H1 (cell line): ENCODE data around the gene SLC6A7. TPM values are rescaled to one million over a fixed set of nuclear protein-coding genes. Genes with fewer than 3 reads are reported as not detected.

ENCODE experiments used
- CTCF ChIA-PET: fragments of 300-600 bp; sonication (Branson Sonifier 250); formaldehyde crosslinking; loops from one replicate; lab custom pipeline; 2021; ENCODE audit not compliant: partially characterized antibody; lab: Charles Lee
- POLR2A ChIA-PET: fragments of 300-600 bp; sonication (Branson Sonifier 250); formaldehyde crosslinking; loops from one replicate; lab custom pipeline; 2021; ENCODE audit warnings: inconsistent platforms; ENCODE audit not compliant: partially characterized antibody; lab: Charles Lee
- DNase-seq, 2 experiments: peaks; one replicate each; pipeline versions ENCODE4 v3.0.0 to v3.0.0-alpha.2; 2010 to 2022; ENCODE audit warnings: low spot score in 2 of 2, low read depth in 1 of 2, mixed read lengths in 1 of 2
- FAIRE-seq: peaks from 2 replicates; lab custom pipeline; 2011; peaks lifted over from hg19 to GRCh38; lab: Jason Lieb, UNC
- H2AFZ ChIP-seq: 2 replicates; pipeline ENCODE4 v1.8.1; 2012; ENCODE audit warnings: low read length, inconsistent platforms
- H2AK5ac ChIP-seq: 2 replicates; pipeline ENCODE4 v1.6.1; 2013; ENCODE audit warnings: low read depth, low read length
- H2BK120ac ChIP-seq: replicated peaks from 2 replicates; pipeline ENCODE3; 2013; ENCODE audit warnings: low read depth, low read length, inconsistent platforms
- H2BK12ac ChIP-seq: 2 replicates; pipeline ENCODE4 v1.6.1; 2013; ENCODE audit warnings: low read depth, low read length
- H2BK15ac ChIP-seq: 2 replicates; pipeline ENCODE4 v1.6.1; 2013; ENCODE audit warnings: low read length
- H2BK20ac ChIP-seq: 2 replicates; pipeline ENCODE4 v1.6.1; 2013; ENCODE audit warnings: low read length
- H2BK5ac ChIP-seq: 2 replicates; pipeline ENCODE4 v1.6.1; 2013; ENCODE audit warnings: low read depth, low read length
- H3K14ac ChIP-seq: 2 replicates; pipeline ENCODE4 v1.6.1; 2013; ENCODE audit warnings: inconsistent platforms; ENCODE audit not compliant: insufficient read length
- H3K18ac ChIP-seq: 2 replicates; pipeline ENCODE4 v1.6.1; 2013; ENCODE audit warnings: low read length; ENCODE audit errors: extremely low read depth
- H3K23ac ChIP-seq: 2 replicates; pipeline ENCODE4 v1.6.1; 2013; ENCODE audit warnings: inconsistent platforms; ENCODE audit not compliant: insufficient read length
- H3K23me2 ChIP-seq: 2 replicates; pipeline ENCODE4 v1.6.1; 2013; ENCODE audit warnings: low read depth, low read length
- H3K27ac ChIP-seq: 2 replicates; pipeline ENCODE4 v1.6.1; 2011; ENCODE audit warnings: low read depth, low read length, inconsistent platforms
- H3K27me3 ChIP-seq, 4 experiments: replicated peaks in 1 of 4; 1 replicate in 1 of 4; 2 replicates in 3 of 4; pipeline versions ENCODE4 v1.6.1 to v1.8.1; 2011 to 2013; ENCODE audit warnings: low read length in 3 of 4, mild to moderate bottlenecking in 3 of 4, inconsistent platforms in 2 of 4, mixed read lengths in 2 of 4, moderate library complexity in 1 of 4; ENCODE audit not compliant: control insufficient read depth in 3 of 4, insufficient read depth in 3 of 4; ENCODE audit errors: extremely low read depth in 1 of 4
- H3K36me3 ChIP-seq, 4 experiments: 2 replicates each; pipeline versions ENCODE4 v1.6.1 to v1.8.1; 2011 to 2013; ENCODE audit warnings: mild to moderate bottlenecking in 4 of 4, low read length in 3 of 4, moderate library complexity in 2 of 4, control low read depth in 1 of 4, inconsistent platforms in 1 of 4; ENCODE audit not compliant: insufficient read depth in 4 of 4, control insufficient read depth in 2 of 4
- H3K4ac ChIP-seq: replicated peaks from 2 replicates; pipeline ENCODE3; 2013; ENCODE audit warnings: low read length, low read depth, mixed read lengths, inconsistent platforms; ENCODE audit not compliant: insufficient read length
- H3K4me1 ChIP-seq, 4 experiments: replicated peaks in 1 of 4; 1 replicate in 1 of 4; 2 replicates in 3 of 4; pipeline versions ENCODE4 v1.6.1 to v1.8.1; 2011 to 2013; ENCODE audit warnings: low read length in 3 of 4, inconsistent platforms in 2 of 4, mixed read lengths in 1 of 4; ENCODE audit not compliant: insufficient read depth in 4 of 4, control insufficient read depth in 3 of 4
- H3K4me2 ChIP-seq, 2 experiments: 2 replicates each; pipeline versions ENCODE4 v1.6.1 to v1.8.1; 2011 to 2013; ENCODE audit warnings: low read depth in 2 of 2, low read length in 2 of 2, control low read depth in 1 of 2, inconsistent platforms in 1 of 2, mild to moderate bottlenecking in 1 of 2; ENCODE audit not compliant: insufficient read depth in 1 of 2
- H3K4me3 ChIP-seq, 4 experiments: fragments of 200-600, 300-600 bp in 1 of 4; sonication (generic), shearing (Covaris generic), sonication (Bioruptor Twin) in 1 of 4; 2 replicates each; pipeline versions ENCODE4 v1.5.1 to v1.8.1; 2011 to 2016; ENCODE audit warnings: low read length in 4 of 4, low read depth in 3 of 4, control low read depth in 2 of 4, inconsistent platforms in 2 of 4, mild to moderate bottlenecking in 2 of 4, mixed read lengths in 1 of 4, moderate library complexity in 1 of 4; ENCODE audit not compliant: insufficient read depth in 2 of 4; ENCODE audit errors: extremely low read depth in 1 of 4
- H3K56ac ChIP-seq: replicated peaks from 2 replicates; pipeline ENCODE3; 2013; ENCODE audit warnings: low read depth, mild to moderate bottlenecking, mixed read lengths, low read length, inconsistent platforms; ENCODE audit not compliant: insufficient read length
- H3K79me1 ChIP-seq: 2 replicates; pipeline ENCODE4 v1.6.1; 2013; ENCODE audit warnings: low read depth, low read length, control low read depth
- H3K79me2 ChIP-seq, 2 experiments: 2 replicates each; pipeline versions ENCODE4 v1.6.1 to v1.8.1; 2012 to 2013; ENCODE audit warnings: low read length in 2 of 2, mild to moderate bottlenecking in 2 of 2, inconsistent platforms in 1 of 2; ENCODE audit not compliant: insufficient read depth in 2 of 2, control insufficient read depth in 1 of 2
- H3K9ac ChIP-seq, 4 experiments: replicated peaks in 1 of 4; 1 replicate in 1 of 4; 2 replicates in 3 of 4; pipeline versions ENCODE4 v1.6.1 to v1.8.1; 2011 to 2013; ENCODE audit warnings: low read depth in 3 of 4, low read length in 3 of 4, control low read depth in 2 of 4, mild to moderate bottlenecking in 2 of 4, moderate library complexity in 2 of 4, inconsistent platforms in 1 of 4; ENCODE audit errors: extremely low read depth in 1 of 4
- H3K9me3 ChIP-seq, 2 experiments: 2 replicates each; pipeline versions ENCODE4 v1.6.1 to v1.8.1; 2012 to 2013; ENCODE audit warnings: mild to moderate bottlenecking in 2 of 2, moderate library complexity in 2 of 2, control low read depth in 1 of 2, inconsistent platforms in 1 of 2, low read depth in 1 of 2, low read length in 1 of 2, mixed read lengths in 1 of 2; ENCODE audit not compliant: insufficient read depth in 2 of 2
- H4K20me1 ChIP-seq, 2 experiments: replicated peaks in 1 of 2; 2 replicates each; pipeline versions ENCODE3 to v1.8.1; 2011 to 2013; ENCODE audit warnings: inconsistent platforms in 2 of 2, low read length in 2 of 2, mild to moderate bottlenecking in 1 of 2; ENCODE audit not compliant: insufficient read depth in 2 of 2, control insufficient read depth in 1 of 2
- H4K5ac ChIP-seq: 2 replicates; pipeline ENCODE4 v1.6.1; 2013; ENCODE audit warnings: low read length, low read depth, mixed read lengths, inconsistent platforms; ENCODE audit not compliant: insufficient read length
- H4K8ac ChIP-seq: 2 replicates; pipeline ENCODE4 v1.8.0; 2013; ENCODE audit warnings: mild to moderate bottlenecking, moderate library complexity, low read length, inconsistent platforms; ENCODE audit not compliant: insufficient read depth; ENCODE audit errors: extremely low read depth
- H4K91ac ChIP-seq: replicated peaks from 2 replicates; pipeline ENCODE3; 2013; ENCODE audit warnings: low read length, mixed read lengths, inconsistent platforms; ENCODE audit not compliant: insufficient read length
- ASH2L ChIP-seq: fragments of 200-600, 300-600 bp; sonication (generic); IDR thresholded peaks from one replicate; pipeline ENCODE4 v1.7.1; 2017; ENCODE audit warnings: low read length
- CBX8 ChIP-seq: fragments of 300-800, 300-1000 bp; sonication (generic); IDR thresholded peaks from 2 replicates; pipeline ENCODE4 v1.7.1; 2016; ENCODE audit warnings: low read depth, low read length, borderline replicate concordance
- GABPA ChIP-seq: IDR thresholded peaks from 2 replicates; pipeline ENCODE4 v1.6.1; 2011; ENCODE audit warnings: mild to moderate bottlenecking, low read length, moderate library complexity, borderline replicate concordance; ENCODE audit not compliant: insufficient read depth
- KDM1A ChIP-seq: fragments of 200-600, 300-600 bp; sonication (generic); IDR thresholded peaks from 2 replicates; pipeline ENCODE4 v1.7.1; 2016; ENCODE audit warnings: mild to moderate bottlenecking, low read length, borderline replicate concordance
- NANOG ChIP-seq: IDR thresholded peaks from 2 replicates; pipeline ENCODE4 v1.6.1; 2011; ENCODE audit warnings: low read length, low read depth, mild to moderate bottlenecking, inconsistent platforms; ENCODE audit not compliant: insufficient read depth, poor library complexity, severe bottlenecking
- RNF2 ChIP-seq: fragments of 200-900, 300-1000 bp; sonication (generic); IDR thresholded peaks from 2 replicates; pipeline ENCODE4 v1.7.1; 2016; ENCODE audit warnings: borderline replicate concordance, low read depth, mild to moderate bottlenecking, antibody characterized with exemption, low read length; ENCODE audit not compliant: poor library complexity, severe bottlenecking; ENCODE audit errors: missing control alignments
- SP4 ChIP-seq: IDR thresholded peaks from 2 replicates; pipeline ENCODE4 v1.6.1; 2012; ENCODE audit warnings: low read length, inconsistent platforms
- TAF1 ChIP-seq: IDR thresholded peaks from 2 replicates; pipeline ENCODE4 v1.6.1; 2011; ENCODE audit warnings: mild to moderate bottlenecking, low read depth, low read length
- YY1 ChIP-seq: IDR thresholded peaks from 2 replicates; pipeline ENCODE4 v1.6.1; 2011; ENCODE audit warnings: low read depth, mild to moderate bottlenecking, low read length
- WGBS, 2 experiments: shearing (Covaris generic) in 1 of 2; methylation state at CpG; one replicate each; pipeline versions ENCODE4 v1.1.6 to v1.1.7; 2013 to 2015; ENCODE audit warnings: low lambda C conversion rate in 2 of 2, mixed read lengths in 2 of 2, inconsistent platforms in 1 of 2, low coverage in 1 of 2, missing lambda C conversion rate in 1 of 2; ENCODE audit not compliant: insufficient replicate concordance in 2 of 2, insufficient coverage in 1 of 2, insufficient read length in 1 of 2; ENCODE audit errors: extremely low coverage in 1 of 2, missing lambda C conversion rate in 1 of 2; 5-methylcytosine and 5-hydroxymethylcytosine counted together
- polyA plus RNA-seq, 7 experiments: library from polyadenylated mRNA; depleted of rRNA in 3 of 7; stranded (reverse) in 5 of 7; unstranded in 2 of 7; fragments of >200 nt in 5 of 7; fragments of 200-250 nt in 2 of 7; gene quantifications; 1 replicate in 5 of 7; 2 replicates in 1 of 7; 4 replicates in 1 of 7; pipeline versions ENCODE4 v1.2.1 to v1.2.3, GENCODE V29; 2011 to 2013; ENCODE audit warnings: missing spikeins in 2 of 7, mixed read lengths in 2 of 7
- total RNA-seq: library from RNA; stranded (reverse); fragmentation: NEBNext Ultra II Directional; extraction: Animal tissue kit (Norgen Biotek cat#: 25700); gene quantifications from 2 replicates; pipeline ENCODE4 v1.2.1, GENCODE V29; 2021
- TF ChIP-seq, protein P1 (sequence below): IDR thresholded peaks from 2 replicates; pipeline ENCODE4 v1.6.1; 2011; ENCODE audit warnings: low read length, improper control_type of control experiment

SLC6A7 gene
- total and polyA plus RNA-seq, 2 of the 8 experiments (the other 6 are each of a cell fraction or from before 2014, with no cell fraction given): 0.07 to 0.12 TPM

- Histone ChIP-seq H2BK12ac (no peak overlapping the region), H3K4me2 (no peak overlapping the region), H3K4me3 (no peak overlapping the region), H3K9me3 (no peaks in the 10 kb centered on the region), H3K18ac (no peak overlapping the region), H2BK20ac (no peak overlapping the region), H2BK120ac (no peak overlapping the region), H3K27ac (no peak overlapping the region), H3K14ac (no peak overlapping the region), H2BK5ac (no peak overlapping the region), H3K36me3 (no peaks in the 10 kb centered on the region), H2AFZ (no peak overlapping the region), H4K5ac (no peak overlapping the region), H3K4ac (no peak overlapping the region), H4K8ac (no peak overlapping the region), H4K91ac (no peak overlapping the region), H3K4me1 (no peaks in the 10 kb centered on the region; a peak in 1 of 7 replicates), H4K20me1 (no peaks in the 10 kb centered on the region), H3K23ac (no peak overlapping the region), H3K9ac (no peak overlapping the region), H3K79me1 (no peaks in the 10 kb centered on the region; the same call in 1 of the 2 replicates), H2AK5ac (no peak overlapping the region), H2BK15ac (no peak overlapping the region), H3K27me3 (peaks cover 4 to 23% (median 17%) of the 10 kb centered on the region in 4 experiments), H3K23me2 (no peaks in the 10 kb centered on the region), H3K79me2 (no peaks in the 10 kb centered on the region), H3K56ac (no peak overlapping the region)
- ChIA-PET CTCF (interaction anchor here (0.9 to 17.8 kb wide), 24 partner anchors 13 to 176 kb away, joined by 3 to 406 read pairs (median 6); partner anchors contain the start of genes CDX1, PDGFRB and SLC6A7), POLR2A (interaction anchor here (0.9 kb wide), 1 partner anchor 43 kb away, joined by 3 read pairs; no protein-coding TSS in a partner anchor)
- FAIRE-seq: no peak
- DNase-seq: no peak
- WGBS, 2 experiments: 94% methylated on average over 1 of the region's 1 CpG; no CpG with 5 or more reads in 1 of the 2 experiments
- TF ChIP-seq CBX8: no peak
- TF ChIP-seq RNF2: no peak
- TF ChIP-seq TAF1: no peak
- TF ChIP-seq ASH2L: no peak
- no peak for TF ChIP-seq GABPA
- TF ChIP-seq YY1: no peak
- TF ChIP-seq NANOG: no peak
- no peak for TF ChIP-seq SP4
- no peak for TF ChIP-seq KDM1A
- TF ChIP-seq, protein P1, sequence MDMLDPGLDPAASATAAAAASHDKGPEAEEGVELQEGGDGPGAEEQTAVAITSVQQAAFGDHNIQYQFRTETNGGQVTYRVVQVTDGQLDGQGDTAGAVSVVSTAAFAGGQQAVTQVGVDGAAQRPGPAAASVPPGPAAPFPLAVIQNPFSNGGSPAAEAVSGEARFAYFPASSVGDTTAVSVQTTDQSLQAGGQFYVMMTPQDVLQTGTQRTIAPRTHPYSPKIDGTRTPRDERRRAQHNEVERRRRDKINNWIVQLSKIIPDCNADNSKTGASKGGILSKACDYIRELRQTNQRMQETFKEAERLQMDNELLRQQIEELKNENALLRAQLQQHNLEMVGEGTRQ: no peak
Measured at GRCh38 chr5:150175076-150175475, 14.8 kb upstream of the SLC6A7 start.
